NCI-H1694 (cell line): ENCODE data around the gene RAB3B.
"Not testable (repeated sequence)": the region's sequence is repeated elsewhere in the genome, so short reads cannot be mapped to it uniquely, and the experiment has no call there.

Source experiments
- DNase-seq: peaks from one replicate; lab custom pipeline; 2025; lab: John Stamatoyannopoulos, UW

The RAB3B gene

GRCh38 chr1:51989582-51990477 is 670 bp downstream of the RAB3B start:
- no peak for DNase-seq

GRCh38 chr1:51988254-51988653 is 2.2 kb downstream of the RAB3B start:
- DNase-seq = no peak

GRCh38 chr1:51986718-51987117 is 3.8 kb downstream of the RAB3B start:
- no peak for DNase-seq

- DNase-seq = no peak
These were observed 8.3 kb downstream of the RAB3B start for GRCh38 chr1:51982161-51982560.

- no peak for DNase-seq
These were observed 8.9 kb downstream of the RAB3B start for GRCh38 chr1:51981555-51981954.

- no peak for DNase-seq
These were observed 12.4 kb downstream of the RAB3B start for GRCh38 chr1:51978099-51978498.

- DNase-seq = no peak
These were observed 13.5 kb downstream of the RAB3B start for GRCh38 chr1:51976846-51977602.

GRCh38 chr1:51973587-51974474 is 16.7 kb downstream of the RAB3B start:
- no peak for DNase-seq

GRCh38 chr1:51969038-51969705 is 21.3 kb downstream of the RAB3B start:
- DNase-seq = no peak

- DNase-seq = no peak
These were observed 21.9 kb downstream of the RAB3B start for GRCh38 chr1:51968632-51969031.

- not testable (repeated sequence) for DNase-seq
These were observed 23.2 kb downstream of the RAB3B start for GRCh38 chr1:51967213-51967791.

GRCh38 chr1:51966559-51966958 is 23.9 kb downstream of the RAB3B start:
- DNase-seq = no peak

- no peak for DNase-seq
These were observed 26.2 kb downstream of the RAB3B start for GRCh38 chr1:51964309-51964696.

- no peak for DNase-seq
These were observed 26.8 kb downstream of the RAB3B start for GRCh38 chr1:51963592-51964308.

- DNase-seq = no peak
These were observed 27.8 kb downstream of the RAB3B start for GRCh38 chr1:51962486-51963356.

GRCh38 chr1:51961954-51962353 is 28.5 kb downstream of the RAB3B start:
- no peak for DNase-seq

GRCh38 chr1:51961231-51961630 is 29.3 kb downstream of the RAB3B start:
- DNase-seq = no peak

GRCh38 chr1:51960262-51960661 is 30.2 kb downstream of the RAB3B start:
- DNase-seq = no peak

GRCh38 chr1:51958824-51959223 is 31.7 kb downstream of the RAB3B start:
- no peak for DNase-seq

GRCh38 chr1:51957618-51958017 is 32.9 kb downstream of the RAB3B start:
- DNase-seq = no peak
